GM23248 (cell line): ENCODE measurements around the gene PRXL2A. TPM values are rescaled to one million over a fixed set of nuclear protein-coding genes. Genes with fewer than 3 reads are reported as not detected.
A peak's percentile ranks its signal among the peaks of the same experiment; 100 is the strongest.

Experiments used
- DNase-seq: peaks from one replicate; pipeline ENCODE4 v3.0.0-alpha.2; 2015
- H2AFZ ChIP-seq: fragments of 200-600 bp; sonication (generic); 2 replicates; pipeline ENCODE4 v1.6.1; 2016; ENCODE audit warnings: antibody characterized with exemption
- H3F3A ChIP-seq: fragments of 200-600 bp; sonication (generic); 2 replicates; pipeline ENCODE4 v1.6.1; 2016; ENCODE audit warnings: mild to moderate bottlenecking, antibody characterized with exemption, mixed run types; ENCODE audit not compliant: insufficient read depth
- H3K27ac ChIP-seq: fragments of 200-600 bp; sonication (generic); 2 replicates; pipeline ENCODE4 v1.5.1; 2016; ENCODE audit warnings: mild to moderate bottlenecking
- H3K27me3 ChIP-seq: fragments of 200-600 bp; sonication (generic); replicated peaks from 2 replicates; pipeline ENCODE4 v1.6.1; 2016; ENCODE audit warnings: mild to moderate bottlenecking; ENCODE audit not compliant: insufficient read depth
- H3K36me3 ChIP-seq: fragments of 200-600 bp; sonication (generic); 2 replicates; pipeline ENCODE4 v1.6.1; 2016; ENCODE audit warnings: low read depth, mild to moderate bottlenecking
- H3K4me1 ChIP-seq: fragments of 200-600 bp; sonication (generic); 2 replicates; pipeline ENCODE4 v1.6.1; 2016; ENCODE audit warnings: mild to moderate bottlenecking; ENCODE audit not compliant: insufficient read depth
- H3K4me2 ChIP-seq: fragments of 200-600 bp; sonication (generic); one replicate; pipeline ENCODE4 v1.6.1; 2016; ENCODE audit warnings: mild to moderate bottlenecking; ENCODE audit not compliant: unreplicated experiment
- H3K4me3 ChIP-seq: fragments of 200-600 bp; sonication (generic); 2 replicates; pipeline ENCODE4 v1.5.1; 2016; ENCODE audit warnings: mild to moderate bottlenecking
- H3K79me2 ChIP-seq: fragments of 200-600 bp; sonication (generic); 2 replicates; pipeline ENCODE4 v1.6.1; 2016; ENCODE audit warnings: mild to moderate bottlenecking; ENCODE audit not compliant: insufficient read depth
- H3K9ac ChIP-seq: fragments of 200-600 bp; sonication (generic); 2 replicates; pipeline ENCODE4 v1.6.1; 2016; ENCODE audit warnings: mild to moderate bottlenecking
- H3K9me2 ChIP-seq: fragments of 200-600 bp; sonication (generic); 2 replicates; pipeline ENCODE4 v1.6.1; 2016; ENCODE audit warnings: mixed run types, mild to moderate bottlenecking, moderate library complexity; ENCODE audit not compliant: insufficient read depth
- H3K9me3 ChIP-seq: fragments of 200-600 bp; sonication (generic); one replicate; pipeline ENCODE4 v1.6.1; 2017; ENCODE audit warnings: low read depth
- H4K20me1 ChIP-seq: fragments of 200-600 bp; sonication (generic); 2 replicates; pipeline ENCODE4 v1.6.0; 2016; ENCODE audit not compliant: insufficient read depth
- EZH2 ChIP-seq: fragments of 200-600 bp; sonication (generic); IDR thresholded peaks from 2 replicates; pipeline ENCODE4 v1.6.1; 2018; ENCODE audit warnings: antibody characterized with exemption, mild to moderate bottlenecking; ENCODE audit not compliant: insufficient read depth, poor library complexity, severe bottlenecking
- EZH2phosphoT487 ChIP-seq: fragments of 200-600 bp; sonication (generic); IDR thresholded peaks from 2 replicates; pipeline ENCODE4 v1.6.1; 2018; ENCODE audit warnings: antibody characterized with exemption, moderate library complexity, mild to moderate bottlenecking, low read depth; ENCODE audit not compliant: insufficient read depth
- WGBS, 2 experiments: methylation state at CpG; one replicate each; pipeline ENCODE4 v1.1.6; 2015 to 2017; ENCODE audit warnings: low lambda C conversion rate in 2 of 2, low coverage in 1 of 2; ENCODE audit errors: missing lambda C conversion rate in 2 of 2; 5-methylcytosine and 5-hydroxymethylcytosine counted together
- in situ Hi-C: fragments of 300-500 bp; cut with MboI; formaldehyde crosslinking; loops from 2 replicates; pipeline ENCODE4 v1.15.0; 2020
- polyA plus RNA-seq: library from polyadenylated mRNA; unstranded; fragments of >200 nt; fragmentation: Nextera tagmentation; extraction: Ambion mirVana; gene quantifications from 2 replicates; pipeline ENCODE4 v1.2.1, GENCODE V29; 2016
- total RNA-seq: library from RNA; depleted of rRNA; stranded (reverse); fragments of >200 nt; shearing (Covaris generic); gene quantifications from 2 replicates; pipeline ENCODE4 v1.2.3, GENCODE V29; 2014

PRXL2A gene
- total and polyA plus RNA-seq, 2 experiments from 2014 or later = 0.15 TPM; not detected in 1

GRCh38 chr10:80451132-80451531 lies 42.8 kb downstream of the PRXL2A start:
- Histone ChIP-seq H3K27me3 (no peaks in the 10 kb centered on the region), H3F3A (0 out of 2 replicates have a peak, but pooled peaks cover 11% of the 10 kb centered on the region), H3K27ac (no peak overlapping the region), H3K4me3 (no peak overlapping the region), H2AFZ (no peak overlapping the region), H3K4me2 (no peak overlapping the region), H3K9ac (no peak overlapping the region), H3K4me1 (peaks cover 8% of the 10 kb centered on the region), H3K9me3 (no peaks in the 10 kb centered on the region), H4K20me1 (no peaks in the 10 kb centered on the region), H3K9me2 (no peaks in the 10 kb centered on the region), H3K79me2 (peaks cover 12% of the 10 kb centered on the region), H3K36me3 (no peaks in the 10 kb centered on the region)
- WGBS, 2 experiments = 96 to 100% methylated on average over 1 of the region's 1 CpG
- TF ChIP-seq EZH2 (no peak), EZH2phosphoT487 (no peak)
- in situ Hi-C loops = no loop called here
- DNase-seq = no peak

- no peak overlapping the region for H3K4me2 ChIP-seq
- H3K9me2 ChIP-seq = no peaks in the 10 kb centered on the region
- H4K20me1 ChIP-seq = no peaks in the 10 kb centered on the region
- H3K9ac ChIP-seq = no peak overlapping the region
- H3K27ac ChIP-seq = no peak overlapping the region
- H2AFZ ChIP-seq = no peak overlapping the region
- H3K27me3 ChIP-seq = no peaks in the 10 kb centered on the region
- in situ Hi-C loops = no loop called here
- H3K36me3 ChIP-seq = no peaks in the 10 kb centered on the region
- no peak for DNase-seq
- H3K4me3 ChIP-seq = no peak overlapping the region
- no peaks in the 10 kb centered on the region for H3K9me3 ChIP-seq
- H3K4me1 ChIP-seq = peaks cover 11% of the 10 kb centered on the region
- H3K79me2 ChIP-seq = peaks cover 21% of the 10 kb centered on the region
- 0 out of 2 replicates have a peak, but pooled peaks cover 11% of the 10 kb centered on the region for H3F3A ChIP-seq
- no peak for TF ChIP-seq EZH2
- no peak for TF ChIP-seq EZH2phosphoT487
Measured at GRCh38 chr10:80452069-80452468, 43.7 kb downstream of the PRXL2A start.

- H3K9me2 ChIP-seq = no peaks in the 10 kb centered on the region
- H3K79me2 ChIP-seq = peaks cover 27% of the 10 kb centered on the region
- H3K36me3 ChIP-seq = no peaks in the 10 kb centered on the region
- H3K9ac ChIP-seq = no peak overlapping the region
- H3F3A ChIP-seq = 0 out of 2 replicates have a peak, but pooled peaks cover 11% of the 10 kb centered on the region
- no peaks in the 10 kb centered on the region for H3K9me3 ChIP-seq
- WGBS, 2 experiments = 62 to 65% methylated on average over 4 of the region's 4 CpGs
- H3K4me3 ChIP-seq = no peak overlapping the region
- peaks cover 11% of the 10 kb centered on the region for H3K4me1 ChIP-seq
- no peaks in the 10 kb centered on the region for H3K27me3 ChIP-seq
- no peaks in the 10 kb centered on the region for H4K20me1 ChIP-seq
- H2AFZ ChIP-seq = no peak overlapping the region
- TF ChIP-seq EZH2phosphoT487 = no peak
- no peak for TF ChIP-seq EZH2
- in situ Hi-C loops = no loop called here
- no peak for DNase-seq
- H3K27ac ChIP-seq = no peak overlapping the region
- no peak overlapping the region for H3K4me2 ChIP-seq
Measured at GRCh38 chr10:80452640-80453039, 44.3 kb downstream of the PRXL2A start.

- Histone ChIP-seq H3K4me2 (peak overlapping the region; percentile 15), H3F3A (peaks cover 12% of the 10 kb centered on the region; the same call in 1 of the 2 replicates), H4K20me1 (no peaks in the 10 kb centered on the region), H3K4me3 (peak overlapping the region; percentile 64), H3K4me1 (peaks cover 11% of the 10 kb centered on the region), H3K36me3 (no peaks in the 10 kb centered on the region), H2AFZ (peak overlapping the region; percentile 59), H3K9me3 (no peaks in the 10 kb centered on the region), H3K9me2 (no peaks in the 10 kb centered on the region), H3K79me2 (peaks cover 33% of the 10 kb centered on the region), H3K27ac (peak overlapping the region; percentile 17), H3K9ac (peak overlapping the region; percentile 45), H3K27me3 (no peaks in the 10 kb centered on the region)
- in situ Hi-C loops = no loop called here
- 43 to 44% methylated on average over 23 of the region's 23 CpGs for WGBS, 2 experiments
- TF ChIP-seq EZH2phosphoT487 (no peak), EZH2 (no peak)
- DNase-seq = no peak
Measured at GRCh38 chr10:80453056-80453841, 44.9 kb downstream of the PRXL2A start.
